ENCODE results near the gene IPO4. TPM values are rescaled to one million over a fixed set of nuclear protein-coding genes. Genes with fewer than 3 reads are reported as not detected.
A peak's percentile ranks its signal among the peaks of the same experiment; 100 is the strongest.

IPO4 gene
- total and polyA plus RNA-seq, 2 of the 13 experiments (the other 11 are each of a cell fraction or from before 2014, with no cell fraction given), result 39.0 to 179 TPM

GRCh38 chr14:24135834-24136683 lies 52.6 kb downstream of the IPO4 start, which contains the start of gene PSME1 (continued):
- peak; percentile 11; the same call in 1 of the 2 replicates for TF ChIP-seq ZNF7 (CRISPR knock-in tag; IDR thresholded peaks at IDR 0.05)
- TF ChIP-seq, protein P1, sequence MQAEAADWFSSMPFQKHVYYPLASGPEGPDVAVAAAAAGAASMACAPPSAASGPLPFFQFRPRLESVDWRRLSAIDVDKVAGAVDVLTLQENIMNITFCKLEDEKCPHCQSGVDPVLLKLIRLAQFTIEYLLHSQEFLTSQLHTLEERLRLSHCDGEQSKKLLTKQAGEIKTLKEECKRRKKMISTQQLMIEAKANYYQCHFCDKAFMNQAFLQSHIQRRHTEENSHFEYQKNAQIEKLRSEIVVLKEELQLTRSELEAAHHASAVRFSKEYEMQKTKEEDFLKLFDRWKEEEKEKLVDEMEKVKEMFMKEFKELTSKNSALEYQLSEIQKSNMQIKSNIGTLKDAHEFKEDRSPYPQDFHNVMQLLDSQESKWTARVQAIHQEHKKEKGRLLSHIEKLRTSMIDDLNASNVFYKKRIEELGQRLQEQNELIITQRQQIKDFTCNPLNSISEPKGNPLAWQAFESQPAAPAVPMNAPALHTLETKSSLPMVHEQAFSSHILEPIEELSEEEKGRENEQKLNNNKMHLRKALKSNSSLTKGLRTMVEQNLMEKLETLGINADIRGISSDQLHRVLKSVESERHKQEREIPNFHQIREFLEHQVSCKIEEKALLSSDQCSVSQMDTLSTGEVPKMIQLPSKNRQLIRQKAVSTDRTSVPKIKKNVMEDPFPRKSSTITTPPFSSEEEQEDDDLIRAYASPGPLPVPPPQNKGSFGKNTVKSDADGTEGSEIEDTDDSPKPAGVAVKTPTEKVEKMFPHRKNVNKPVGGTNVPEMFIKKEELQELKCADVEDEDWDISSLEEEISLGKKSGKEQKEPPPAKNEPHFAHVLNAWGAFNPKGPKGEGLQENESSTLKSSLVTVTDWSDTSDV (CRISPR knock-in tag; IDR thresholded peaks at IDR 0.05), result no peak
- no peak for TF ChIP-seq FOXP1 (IDR thresholded peaks at IDR 0.05)
- peak; percentile 36; the same call in 1 of the 2 replicates for TF ChIP-seq FOXP1 (CRISPR knock-in tag; IDR thresholded peaks at IDR 0.05)
- TF ChIP-seq TBL1XR1 (IDR thresholded peaks at IDR 0.05; ENCODE audit: borderline replicate concordance, low read length, partially characterized antibody), result no peak
- TF ChIP-seq NFKBIZ (CRISPR knock-in tag; IDR thresholded peaks at IDR 0.05), result peak; percentile 30; the same call in 1 of the 2 replicates
- TF ChIP-seq TERF1 (CRISPR knock-in tag; IDR thresholded peaks at IDR 0.05), result peak; percentile 0; the same call in 1 of the 2 replicates
- TF ChIP-seq ZGPAT (CRISPR knock-in tag; IDR thresholded peaks at IDR 0.05), result peak; percentile 78; the same call in 1 of the 2 replicates
- peak; percentile 18; the same call in 1 of the 2 replicates for TF ChIP-seq ZFP36L1 (CRISPR knock-in tag; IDR thresholded peaks at IDR 0.05)
- TF ChIP-seq, protein P2, sequence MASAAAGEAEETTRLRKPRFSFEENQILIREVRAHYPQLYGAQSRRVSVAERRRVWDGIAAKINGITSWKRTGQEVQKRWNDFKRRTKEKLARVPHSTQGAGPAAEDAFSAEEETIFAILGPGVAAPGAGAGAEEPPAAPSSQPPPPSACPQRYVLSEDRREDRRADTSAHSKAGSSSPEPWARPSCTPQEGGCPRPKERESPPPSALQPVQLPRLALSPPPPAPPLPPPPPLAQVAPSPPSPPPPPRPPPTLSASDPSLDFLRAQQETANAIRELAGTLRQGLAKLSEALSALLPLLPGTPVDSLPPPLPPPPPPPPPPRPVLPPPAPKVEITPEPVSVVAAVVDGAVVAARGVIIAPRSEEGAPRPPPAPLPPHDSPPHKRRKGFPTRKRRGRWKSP (CRISPR knock-in tag; IDR thresholded peaks at IDR 0.05), result no peak
- no peak for TF ChIP-seq LCORL (IDR thresholded peaks at IDR 0.05)
- no peak for TF ChIP-seq LCORL (CRISPR knock-in tag; IDR thresholded peaks at IDR 0.05)
- no peak for TF ChIP-seq ZNF558 (CRISPR knock-in tag; IDR thresholded peaks at IDR 0.05; ENCODE audit: borderline replicate concordance)
- no peak; the same call in 1 of the 2 replicates for TF ChIP-seq KDM6A (CRISPR knock-in tag; IDR thresholded peaks at IDR 0.05; ENCODE audit: low read depth)
- TF ChIP-seq HIC2 (CRISPR knock-in tag; IDR thresholded peaks at IDR 0.05; ENCODE audit: low read depth), result peak; percentile 86
- no peak for TF ChIP-seq FOXA1 (IDR thresholded peaks at IDR 0.05)
- TF ChIP-seq FOXA1 (CRISPR knock-in tag; IDR thresholded peaks at IDR 0.05), result 0 out of 2 replicates have a peak, but pooled peaks have one; percentile 13
- no peak for TF ChIP-seq SP2 (CRISPR knock-in tag; IDR thresholded peaks at IDR 0.05)
- TF ChIP-seq RBFOX2 (IDR thresholded peaks at IDR 0.05; ENCODE audit: low read depth, low read length), result peak; percentile 98

Measured in HepG2 (cell line).